K562 (cell line): ENCODE results near the gene RAP2B. TPM values are rescaled to one million over a fixed set of nuclear protein-coding genes. Genes with fewer than 3 reads are reported as not detected.
A peak's percentile ranks its signal among the peaks of the same experiment; 100 is the strongest.

Experiments
- ADNP ChIP-seq: fragments of 200-800 bp; sonication (Bioruptor generic); IDR thresholded peaks from 2 replicates; pipeline ENCODE4 v1.6.1; 2016; ENCODE audit warnings: missing genetic modification characterization, missing compliant biosample characterization
- BRD9 ChIP-seq: fragments of 450-650 bp; IDR thresholded peaks from 2 replicates; pipeline ENCODE4 v1.6.1; 2018; ENCODE audit warnings: low read depth; ENCODE audit not compliant: partially characterized antibody
- CHAMP1 ChIP-seq: fragments of 450-650 bp; IDR thresholded peaks from 2 replicates; pipeline ENCODE4 v1.6.1; 2016; ENCODE audit warnings: mild to moderate bottlenecking
- E4F1 ChIP-seq: fragments of 250-450 bp; sonication (Bioruptor Pico); IDR thresholded peaks from 2 replicates; pipeline ENCODE4 v1.5.0; 2021; ENCODE audit warnings: mild to moderate bottlenecking, borderline replicate concordance
- FOXA3 ChIP-seq, 2 experiments: fragments of 450-650 bp in 1 of 2; sonication (generic) in 1 of 2; formaldehyde crosslinking; IDR thresholded peaks in 1 of 2; conservative IDR thresholded peaks in 1 of 2; 2 replicates each; pipeline versions ENCODE4 v1.4.0 to v1.8.0; 2020 to 2022; ENCODE audit warnings: mild to moderate bottlenecking in 2 of 2, missing genetic modification reagents in 1 of 2
- HDAC2 ChIP-seq: fragments of 450-650 bp; IDR thresholded peaks from 2 replicates; pipeline ENCODE4 v1.6.1; 2016; ENCODE audit warnings: mild to moderate bottlenecking
- HDAC6 ChIP-seq: IDR thresholded peaks from 2 replicates; pipeline ENCODE4 v1.6.1; 2012; ENCODE audit warnings: low read depth, mild to moderate bottlenecking, control low read depth, inconsistent platforms, low read length, moderate library complexity
- HNRNPL ChIP-seq: fragments of 200-400 bp; formaldehyde crosslinking; IDR thresholded peaks from 2 replicates; pipeline ENCODE4 v1.6.1; 2017; ENCODE audit warnings: low read depth, mild to moderate bottlenecking, low read length
- MAFG ChIP-seq: fragments of 450-650 bp; conservative IDR thresholded peaks from 2 replicates; pipeline ENCODE4 v1.6.1; 2016; ENCODE audit warnings: missing genetic modification characterization, missing compliant biosample characterization
- NEUROD1 ChIP-seq: fragments of 150-350 bp; IDR thresholded peaks from 2 replicates; pipeline ENCODE4 v1.6.1; 2014; ENCODE audit warnings: borderline replicate concordance, low read length, low read depth; ENCODE audit not compliant: partially characterized antibody
- NFYB ChIP-seq: IDR thresholded peaks from 2 replicates; pipeline ENCODE4 v1.6.1; 2011; ENCODE audit warnings: mild to moderate bottlenecking, moderate library complexity; ENCODE audit not compliant: insufficient read length; ENCODE audit errors: extremely low read depth
- PTBP1 ChIP-seq: fragments of 200-400 bp; formaldehyde crosslinking; IDR thresholded peaks from 2 replicates; pipeline ENCODE4 v1.6.1; 2017; ENCODE audit warnings: low read depth, low read length
- RUNX1 ChIP-seq: sonication (generic); IDR thresholded peaks from 2 replicates; pipeline ENCODE4 v1.6.1; 2016; ENCODE audit warnings: antibody characterized with exemption, low read depth
- SRSF9 ChIP-seq: fragments of 200-400 bp; formaldehyde crosslinking; IDR thresholded peaks from 2 replicates; pipeline ENCODE4 v1.6.1; 2017; ENCODE audit warnings: low read depth, low read length, borderline replicate concordance
- TBP ChIP-seq: optimal IDR thresholded peaks from 2 replicates; pipeline ENCODE3; 2011; ENCODE audit warnings: low read depth, low read length, improper control_type of control experiment
- ZNF253 ChIP-seq: fragments of 250-450 bp; sonication (Bioruptor Pico); conservative IDR thresholded peaks from 2 replicates; pipeline ENCODE4 v1.6.1; 2021; ENCODE audit warnings: mild to moderate bottlenecking
- ZNF717 ChIP-seq: fragments of 250-450 bp; sonication (Bioruptor Pico); IDR thresholded peaks from 2 replicates; pipeline ENCODE4 v1.5.0; 2021
- polyA plus RNA-seq, 8 experiments: library from polyadenylated mRNA; depleted of rRNA in 4 of 8; stranded (reverse) in 5 of 8; unstranded in 3 of 8; fragments of >200 nt; fragmentation: Nextera tagmentation in 2 of 8; fragmentation: Illumina TruSeq in 1 of 8; extraction: Ambion mirVana in 2 of 8; extraction: Trizol in 1 of 8; gene quantifications; 2 replicates each; pipeline versions ENCODE4 v1.2.1 to v1.2.3, GENCODE V29; 2011 to 2014; ENCODE audit warnings: inconsistent platforms in 1 of 8, missing spikeins in 1 of 8
- total RNA-seq, 7 experiments: library from RNA; depleted of rRNA in 6 of 7; stranded (reverse); fragments of >200 nt in 6 of 7; fragmentation: Illumina TruSeq in 2 of 7; extraction: Trizol in 2 of 7; gene quantifications; 2 replicates each; pipeline versions ENCODE4 v1.2.1 to v1.2.3, GENCODE V29; 2011 to 2021; ENCODE audit warnings: low replicate concordance in 1 of 7

Gene RAP2B
- total and polyA plus RNA-seq, 9 of the 15 experiments (the other 6 are each of a cell fraction or from before 2014, with no cell fraction given) = 9.4 to 31.2 (median 15.8) TPM

- peak; percentile 63 for TF ChIP-seq BRD9
- TF ChIP-seq PTBP1 = 0 out of 2 replicates have a peak, but pooled peaks have one; percentile 1
- no peak for TF ChIP-seq FOXA3 (CRISPR knock-in tag; conservative IDR thresholded peaks at IDR 0.05 in 1 of 2, IDR thresholded peaks at IDR 0.05 in 1 of 2)
- 0 out of 2 replicates have a peak, but pooled peaks have one; percentile 8 for TF ChIP-seq HDAC2
- TF ChIP-seq ZNF253 (CRISPR knock-in tag) = no peak
- TF ChIP-seq RUNX1 = no peak
- no peak for TF ChIP-seq HDAC6
- TF ChIP-seq TBP = peak; percentile 61
- TF ChIP-seq SRSF9 = no peak
- no peak for TF ChIP-seq ADNP (tag)
- TF ChIP-seq ZNF717 (CRISPR knock-in tag) = no peak
- peak; percentile 79; the same call in 1 of the 2 replicates for TF ChIP-seq CHAMP1
- no peak for TF ChIP-seq HNRNPL
- no peak for TF ChIP-seq E4F1 (CRISPR knock-in tag)
- TF ChIP-seq MAFG = no peak
- peak; percentile 96 for TF ChIP-seq NEUROD1
- peak; percentile 89 for TF ChIP-seq NFYB
Measured at GRCh38 chr3:153161138-153161713, 800 bp upstream of the RAP2B start (continued).
